Measurements from ENCODE around the gene KCNQ1OT1. TPM values are rescaled to one million over a fixed set of nuclear protein-coding genes. Genes with fewer than 3 reads are reported as not detected.

Gene KCNQ1OT1
- total and polyA plus RNA-seq, 9 of the 15 experiments (the other 6 are each of a cell fraction or from before 2014, with no cell fraction given): 0.04 to 2.3 (median 0.74) TPM

- TF ChIP-seq ZNF224 (CRISPR knock-in tag; IDR thresholded peaks at IDR 0.05) (no peak), FIP1L1 (IDR thresholded peaks at IDR 0.05; ENCODE audit: low read depth, low read length, poor library complexity, severe bottlenecking) (no peak), RBM39 (optimal IDR thresholded peaks at IDR 0.05; ENCODE audit: low read depth, low read length) (no peak), ZNF121 (CRISPR knock-in tag; conservative IDR thresholded peaks at IDR 0.05) (no peak), HMG20B (CRISPR knock-in tag; IDR thresholded peaks at IDR 0.05) (no peak), TCFL5 (CRISPR knock-in tag; conservative IDR thresholded peaks at IDR 0.05) (no peak), FOXA3 (CRISPR knock-in tag; conservative IDR thresholded peaks at IDR 0.05 in 1 of 2, IDR thresholded peaks at IDR 0.05 in 1 of 2) (no peak), ZKSCAN1 (IDR thresholded peaks at IDR 0.05; ENCODE audit: low read depth, low read length) (no peak), SNAPC5 (CRISPR knock-in tag; IDR thresholded peaks at IDR 0.05) (no peak), ZNF316 (IDR thresholded peaks at IDR 0.05) (no peak), CBFB (CRISPR knock-in tag; IDR thresholded peaks at IDR 0.05) (no peak; the same call in 1 of the 2 replicates), HCFC1 (IDR thresholded peaks at IDR 0.05; ENCODE audit: low read depth, low read length) (no peak), PPARD (CRISPR knock-in tag; IDR thresholded peaks at IDR 0.05) (no peak), MYNN (IDR thresholded peaks at IDR 0.05) (no peak), MYNN (CRISPR knock-in tag; IDR thresholded peaks at IDR 0.05) (no peak), PRPF4 (IDR thresholded peaks at IDR 0.05; ENCODE audit: insufficient read depth, low read depth, low read length, poor library complexity, severe bottlenecking) (no peak), RHOXF2B (CRISPR knock-in tag; conservative IDR thresholded peaks at IDR 0.05) (no peak), NFXL1 (CRISPR knock-in tag; IDR thresholded peaks at IDR 0.05) (no peak), CREB5 (CRISPR knock-in tag; IDR thresholded peaks at IDR 0.05) (no peak), TRIM24 (IDR thresholded peaks at IDR 0.05) (no peak), ZNF133 (CRISPR knock-in tag; IDR thresholded peaks at IDR 0.05) (no peak), MCM7 (IDR thresholded peaks at IDR 0.05) (no peak), BMI1 (IDR thresholded peaks at IDR 0.05; ENCODE audit: low read length) (no peak), CHD4 (IDR thresholded peaks at IDR 0.05; ENCODE audit: insufficient read depth, insufficient replicate concordance, low read depth, low read length, poor library complexity, severe bottlenecking) (no peak), NR2C1 (IDR thresholded peaks at IDR 0.05) (no peak), NR2C1 (tag; IDR thresholded peaks at IDR 0.05) (no peak)
- TF ChIP-seq, protein P1, sequence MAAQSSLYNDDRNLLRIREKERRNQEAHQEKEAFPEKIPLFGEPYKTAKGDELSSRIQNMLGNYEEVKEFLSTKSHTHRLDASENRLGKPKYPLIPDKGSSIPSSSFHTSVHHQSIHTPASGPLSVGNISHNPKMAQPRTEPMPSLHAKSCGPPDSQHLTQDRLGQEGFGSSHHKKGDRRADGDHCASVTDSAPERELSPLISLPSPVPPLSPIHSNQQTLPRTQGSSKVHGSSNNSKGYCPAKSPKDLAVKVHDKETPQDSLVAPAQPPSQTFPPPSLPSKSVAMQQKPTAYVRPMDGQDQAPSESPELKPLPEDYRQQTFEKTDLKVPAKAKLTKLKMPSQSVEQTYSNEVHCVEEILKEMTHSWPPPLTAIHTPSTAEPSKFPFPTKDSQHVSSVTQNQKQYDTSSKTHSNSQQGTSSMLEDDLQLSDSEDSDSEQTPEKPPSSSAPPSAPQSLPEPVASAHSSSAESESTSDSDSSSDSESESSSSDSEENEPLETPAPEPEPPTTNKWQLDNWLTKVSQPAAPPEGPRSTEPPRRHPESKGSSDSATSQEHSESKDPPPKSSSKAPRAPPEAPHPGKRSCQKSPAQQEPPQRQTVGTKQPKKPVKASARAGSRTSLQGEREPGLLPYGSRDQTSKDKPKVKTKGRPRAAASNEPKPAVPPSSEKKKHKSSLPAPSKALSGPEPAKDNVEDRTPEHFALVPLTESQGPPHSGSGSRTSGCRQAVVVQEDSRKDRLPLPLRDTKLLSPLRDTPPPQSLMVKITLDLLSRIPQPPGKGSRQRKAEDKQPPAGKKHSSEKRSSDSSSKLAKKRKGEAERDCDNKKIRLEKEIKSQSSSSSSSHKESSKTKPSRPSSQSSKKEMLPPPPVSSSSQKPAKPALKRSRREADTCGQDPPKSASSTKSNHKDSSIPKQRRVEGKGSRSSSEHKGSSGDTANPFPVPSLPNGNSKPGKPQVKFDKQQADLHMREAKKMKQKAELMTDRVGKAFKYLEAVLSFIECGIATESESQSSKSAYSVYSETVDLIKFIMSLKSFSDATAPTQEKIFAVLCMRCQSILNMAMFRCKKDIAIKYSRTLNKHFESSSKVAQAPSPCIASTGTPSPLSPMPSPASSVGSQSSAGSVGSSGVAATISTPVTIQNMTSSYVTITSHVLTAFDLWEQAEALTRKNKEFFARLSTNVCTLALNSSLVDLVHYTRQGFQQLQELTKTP (IDR thresholded peaks at IDR 0.05; ENCODE audit: low read depth in 1 of 2, partially characterized antibody in 2 of 2): no peak
These were observed 819 bp upstream of the KCNQ1OT1 start (continued) for GRCh38 chr11:2700415-2701211.
